ENCODE results near the gene ZFYVE9.
A peak's percentile ranks its signal among the peaks of the same experiment; 100 is the strongest.

ZFYVE9 gene

DNA sequence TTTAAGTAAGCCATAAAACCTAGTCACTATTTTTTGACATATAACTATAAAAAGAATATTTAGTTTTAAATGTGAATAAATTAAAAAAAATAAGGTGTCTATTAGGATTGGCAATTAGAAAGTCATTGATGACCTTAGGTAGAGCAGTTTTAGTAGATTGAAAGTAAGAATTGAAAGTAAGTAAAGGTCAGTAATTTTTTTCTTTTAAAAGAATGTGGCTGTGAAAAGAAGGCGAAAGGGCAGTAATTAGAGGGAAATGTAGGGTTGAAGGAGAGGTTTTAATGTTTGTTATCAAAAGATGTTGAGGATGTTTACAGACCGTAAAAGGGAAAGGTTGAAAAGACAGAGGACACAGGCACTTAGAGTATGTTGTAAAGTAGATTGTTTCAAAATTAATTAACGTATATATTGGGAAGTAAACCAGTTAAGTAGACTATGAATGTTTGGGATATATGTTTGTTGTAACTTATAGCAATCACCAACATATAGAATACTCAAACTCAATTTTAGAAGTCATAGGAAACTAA, 41.0 kb downstream of the ZFYVE9 start:
- TF ChIP-seq, protein P1, sequence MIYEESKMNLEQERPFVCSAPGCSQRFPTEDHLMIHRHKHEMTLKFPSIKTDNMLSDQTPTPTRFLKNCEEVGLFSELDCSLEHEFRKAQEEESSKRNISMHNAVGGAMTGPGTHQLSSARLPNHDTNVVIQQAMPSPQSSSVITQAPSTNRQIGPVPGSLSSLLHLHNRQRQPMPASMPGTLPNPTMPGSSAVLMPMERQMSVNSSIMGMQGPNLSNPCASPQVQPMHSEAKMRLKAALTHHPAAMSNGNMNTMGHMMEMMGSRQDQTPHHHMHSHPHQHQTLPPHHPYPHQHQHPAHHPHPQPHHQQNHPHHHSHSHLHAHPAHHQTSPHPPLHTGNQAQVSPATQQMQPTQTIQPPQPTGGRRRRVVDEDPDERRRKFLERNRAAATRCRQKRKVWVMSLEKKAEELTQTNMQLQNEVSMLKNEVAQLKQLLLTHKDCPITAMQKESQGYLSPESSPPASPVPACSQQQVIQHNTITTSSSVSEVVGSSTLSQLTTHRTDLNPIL (CRISPR knock-in tag; IDR thresholded peaks at IDR 0.05; ENCODE audit: low read depth) = no peak
- no peak for TF ChIP-seq ZFP3 (CRISPR knock-in tag; IDR thresholded peaks at IDR 0.05)
- no peak for TF ChIP-seq ESRRG (CRISPR knock-in tag; IDR thresholded peaks at IDR 0.05)
- ATAC-seq = no peak

DNA sequence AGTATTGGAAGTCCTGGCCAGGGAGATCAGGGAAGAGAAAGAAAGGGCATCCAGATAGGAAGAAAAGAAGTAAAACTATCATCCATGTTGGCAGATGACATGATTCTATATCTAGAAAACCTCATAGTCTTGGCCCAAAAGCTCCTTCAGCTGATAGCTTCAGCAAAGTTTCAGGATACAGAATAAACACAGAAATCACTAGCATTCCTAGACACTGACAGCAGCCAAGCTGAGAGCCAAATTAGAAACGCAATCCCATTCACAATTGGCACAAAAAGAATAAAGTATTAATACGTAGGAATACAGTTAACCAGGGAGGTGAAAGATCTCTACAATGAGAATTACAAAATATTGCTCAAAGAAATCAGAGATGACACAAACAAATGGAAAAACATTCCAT, 44.6 kb downstream of the ZFYVE9 start:
- TF ChIP-seq, protein P2, sequence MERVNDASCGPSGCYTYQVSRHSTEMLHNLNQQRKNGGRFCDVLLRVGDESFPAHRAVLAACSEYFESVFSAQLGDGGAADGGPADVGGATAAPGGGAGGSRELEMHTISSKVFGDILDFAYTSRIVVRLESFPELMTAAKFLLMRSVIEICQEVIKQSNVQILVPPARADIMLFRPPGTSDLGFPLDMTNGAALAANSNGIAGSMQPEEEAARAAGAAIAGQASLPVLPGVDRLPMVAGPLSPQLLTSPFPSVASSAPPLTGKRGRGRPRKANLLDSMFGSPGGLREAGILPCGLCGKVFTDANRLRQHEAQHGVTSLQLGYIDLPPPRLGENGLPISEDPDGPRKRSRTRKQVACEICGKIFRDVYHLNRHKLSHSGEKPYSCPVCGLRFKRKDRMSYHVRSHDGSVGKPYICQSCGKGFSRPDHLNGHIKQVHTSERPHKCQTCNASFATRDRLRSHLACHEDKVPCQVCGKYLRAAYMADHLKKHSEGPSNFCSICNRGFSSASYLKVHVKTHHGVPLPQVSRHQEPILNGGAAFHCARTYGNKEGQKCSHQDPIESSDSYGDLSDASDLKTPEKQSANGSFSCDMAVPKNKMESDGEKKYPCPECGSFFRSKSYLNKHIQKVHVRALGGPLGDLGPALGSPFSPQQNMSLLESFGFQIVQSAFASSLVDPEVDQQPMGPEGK (CRISPR knock-in tag; IDR thresholded peaks at IDR 0.05; ENCODE audit: borderline replicate concordance) = no peak
- TF ChIP-seq ZFP30 (CRISPR knock-in tag; IDR thresholded peaks at IDR 0.05) (no peak), PPARA (CRISPR knock-in tag; IDR thresholded peaks at IDR 0.05; ENCODE audit: borderline replicate concordance) (no peak), ZC3H10 (CRISPR knock-in tag; IDR thresholded peaks at IDR 0.05) (no peak), TOX (CRISPR knock-in tag; IDR thresholded peaks at IDR 0.05; ENCODE audit: borderline replicate concordance) (no peak)

DNA sequence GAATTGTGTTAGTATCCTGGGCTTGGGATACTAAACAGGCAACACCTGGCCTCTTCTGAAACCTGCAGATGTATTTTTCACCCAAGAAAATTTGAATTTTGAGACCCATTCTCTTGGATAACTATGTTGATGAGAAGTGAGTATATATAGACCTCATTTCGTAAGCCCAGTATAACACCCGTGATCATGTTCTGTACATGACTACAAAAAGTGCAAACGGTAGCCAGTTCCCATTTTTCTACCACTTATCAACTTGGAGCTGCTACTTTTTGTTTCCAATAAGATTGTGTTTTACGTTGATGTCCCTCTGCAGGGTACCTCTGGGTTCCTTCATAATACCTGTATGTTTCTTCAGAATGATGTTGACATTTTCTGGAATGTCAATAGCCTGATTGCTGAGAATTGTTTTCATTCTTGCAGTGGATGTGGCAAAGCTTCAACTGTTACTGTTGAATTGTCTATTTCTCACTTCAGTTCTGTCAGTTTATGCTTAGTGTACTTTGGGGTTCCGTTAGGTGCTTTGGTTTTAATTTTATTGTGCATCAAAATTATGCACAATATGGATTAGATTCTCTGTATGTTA, 48.1 kb downstream of the ZFYVE9 start:
- ATAC-seq = no peak
- TF ChIP-seq OSR1 (CRISPR knock-in tag; IDR thresholded peaks at IDR 0.05) (no peak), TOX (CRISPR knock-in tag; IDR thresholded peaks at IDR 0.05; ENCODE audit: borderline replicate concordance) (no peak)

More for the DNA sequence above, 44.6 kb downstream of the ZFYVE9 start:
- no peak for ATAC-seq

DNA sequence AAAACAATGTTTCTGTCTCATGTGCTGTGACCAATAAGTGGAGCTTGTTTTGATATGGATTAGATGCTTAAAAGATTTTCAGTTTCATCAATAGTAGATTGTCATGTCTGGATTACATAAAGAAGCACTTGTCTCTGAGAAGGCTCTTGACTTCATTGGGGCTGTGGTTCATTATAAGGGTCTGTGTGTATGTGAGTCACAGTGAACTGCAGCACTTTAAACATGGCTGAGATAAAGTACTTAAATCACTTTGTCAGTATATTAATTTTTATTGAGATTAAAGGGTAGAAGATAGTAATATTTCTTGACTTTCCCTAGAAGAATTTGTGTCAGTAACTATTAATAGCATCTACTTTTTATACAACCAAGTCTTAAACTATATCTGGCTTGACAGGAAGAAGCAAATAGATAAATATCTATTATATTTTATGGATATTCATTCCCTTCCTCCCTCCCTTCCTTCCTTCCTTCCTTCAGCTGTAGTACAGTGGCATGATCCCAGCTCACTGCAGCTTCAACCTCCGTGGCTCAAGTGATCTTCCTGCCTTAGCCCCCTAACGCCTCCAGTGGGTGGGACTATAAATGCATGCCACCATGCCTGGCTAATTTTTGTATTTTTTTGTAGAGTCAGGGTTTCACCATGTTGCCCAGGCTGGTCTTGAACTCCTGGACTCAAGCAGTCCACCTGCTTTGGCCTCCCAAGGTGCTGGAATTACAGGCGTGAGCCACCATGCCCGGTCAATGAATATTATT, 48.8 kb downstream of the ZFYVE9 start:
- peak; percentile 50; the same call in 1 of the 3 replicates for ATAC-seq
- TF ChIP-seq ISL1 (CRISPR knock-in tag; IDR thresholded peaks at IDR 0.05) (peak; percentile 88), ZFP30 (CRISPR knock-in tag; IDR thresholded peaks at IDR 0.05) (no peak), SNAI2 (CRISPR knock-in tag; IDR thresholded peaks at IDR 0.05) (peak; percentile 37; the same call in 1 of the 2 replicates), GLIS3 (CRISPR knock-in tag; IDR thresholded peaks at IDR 0.05) (no peak), TCF4 (CRISPR knock-in tag; IDR thresholded peaks at IDR 0.05; ENCODE audit: borderline replicate concordance) (no peak), TOX (CRISPR knock-in tag; IDR thresholded peaks at IDR 0.05; ENCODE audit: borderline replicate concordance) (no peak), ZC3H10 (CRISPR knock-in tag; IDR thresholded peaks at IDR 0.05) (peak; percentile 58; the same call in 1 of the 2 replicates), RARB (CRISPR knock-in tag; IDR thresholded peaks at IDR 0.05) (no peak), ESRRG (CRISPR knock-in tag; IDR thresholded peaks at IDR 0.05) (no peak)
- TF ChIP-seq, protein P3, sequence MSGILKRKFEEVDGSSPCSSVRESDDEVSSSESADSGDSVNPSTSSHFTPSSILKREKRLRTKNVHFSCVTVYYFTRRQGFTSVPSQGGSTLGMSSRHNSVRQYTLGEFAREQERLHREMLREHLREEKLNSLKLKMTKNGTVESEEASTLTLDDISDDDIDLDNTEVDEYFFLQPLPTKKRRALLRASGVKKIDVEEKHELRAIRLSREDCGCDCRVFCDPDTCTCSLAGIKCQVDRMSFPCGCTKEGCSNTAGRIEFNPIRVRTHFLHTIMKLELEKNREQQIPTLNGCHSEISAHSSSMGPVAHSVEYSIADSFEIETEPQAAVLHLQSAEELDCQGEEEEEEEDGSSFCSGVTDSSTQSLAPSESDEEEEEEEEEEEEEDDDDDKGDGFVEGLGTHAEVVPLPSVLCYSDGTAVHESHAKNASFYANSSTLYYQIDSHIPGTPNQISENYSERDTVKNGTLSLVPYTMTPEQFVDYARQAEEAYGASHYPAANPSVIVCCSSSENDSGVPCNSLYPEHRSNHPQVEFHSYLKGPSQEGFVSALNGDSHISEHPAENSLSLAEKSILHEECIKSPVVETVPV (CRISPR knock-in tag; IDR thresholded peaks at IDR 0.05) = no peak
- TF ChIP-seq, protein P4, sequence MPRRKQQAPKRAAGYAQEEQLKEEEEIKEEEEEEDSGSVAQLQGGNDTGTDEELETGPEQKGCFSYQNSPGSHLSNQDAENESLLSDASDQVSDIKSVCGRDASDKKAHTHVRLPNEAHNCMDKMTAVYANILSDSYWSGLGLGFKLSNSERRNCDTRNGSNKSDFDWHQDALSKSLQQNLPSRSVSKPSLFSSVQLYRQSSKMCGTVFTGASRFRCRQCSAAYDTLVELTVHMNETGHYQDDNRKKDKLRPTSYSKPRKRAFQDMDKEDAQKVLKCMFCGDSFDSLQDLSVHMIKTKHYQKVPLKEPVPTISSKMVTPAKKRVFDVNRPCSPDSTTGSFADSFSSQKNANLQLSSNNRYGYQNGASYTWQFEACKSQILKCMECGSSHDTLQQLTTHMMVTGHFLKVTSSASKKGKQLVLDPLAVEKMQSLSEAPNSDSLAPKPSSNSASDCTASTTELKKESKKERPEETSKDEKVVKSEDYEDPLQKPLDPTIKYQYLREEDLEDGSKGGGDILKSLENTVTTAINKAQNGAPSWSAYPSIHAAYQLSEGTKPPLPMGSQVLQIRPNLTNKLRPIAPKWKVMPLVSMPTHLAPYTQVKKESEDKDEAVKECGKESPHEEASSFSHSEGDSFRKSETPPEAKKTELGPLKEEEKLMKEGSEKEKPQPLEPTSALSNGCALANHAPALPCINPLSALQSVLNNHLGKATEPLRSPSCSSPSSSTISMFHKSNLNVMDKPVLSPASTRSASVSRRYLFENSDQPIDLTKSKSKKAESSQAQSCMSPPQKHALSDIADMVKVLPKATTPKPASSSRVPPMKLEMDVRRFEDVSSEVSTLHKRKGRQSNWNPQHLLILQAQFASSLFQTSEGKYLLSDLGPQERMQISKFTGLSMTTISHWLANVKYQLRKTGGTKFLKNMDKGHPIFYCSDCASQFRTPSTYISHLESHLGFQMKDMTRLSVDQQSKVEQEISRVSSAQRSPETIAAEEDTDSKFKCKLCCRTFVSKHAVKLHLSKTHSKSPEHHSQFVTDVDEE (CRISPR knock-in tag; IDR thresholded peaks at IDR 0.05) = no peak
- TF ChIP-seq, protein P2 (CRISPR knock-in tag; IDR thresholded peaks at IDR 0.05; ENCODE audit: borderline replicate concordance) = no peak
